ENCODE data around the gene SMYD3. TPM values are rescaled to one million over a fixed set of nuclear protein-coding genes. Genes with fewer than 3 reads are reported as not detected.
"Not testable (repeated sequence)": the region's sequence is repeated elsewhere in the genome, so short reads cannot be mapped to it uniquely, and the experiment has no call there.

SMYD3 gene
- polyA plus RNA-seq, 2 of the 4 experiments (the other 2 are of a cell fraction) = 18.2 to 35.2 TPM

- no peak for ATAC-seq
- POLR2A ChIA-PET = no interaction called here
- H3K4me2 ChIP-seq = no peak overlapping the region
Measured at GRCh38 chr1:245978915-245979314, 528.2 kb downstream of the SMYD3 start.

GRCh38 chr1:245972476-245972875, 534.6 kb downstream of the SMYD3 start:
- no peak for ATAC-seq
- FAIRE-seq = no peak
- ChIA-PET CTCF (no interaction called here), POLR2A (no interaction called here)
- no peak for TF ChIP-seq NFE2L2 (conservative IDR thresholded peaks at IDR 0.05; ENCODE audit: low read length)
- no peak for TF ChIP-seq ZC3H11A (IDR thresholded peaks at IDR 0.05)
- TF ChIP-seq ESRRA (IDR thresholded peaks at IDR 0.05; ENCODE audit: borderline replicate concordance, low read length) = no peak
- no peak for TF ChIP-seq ZFP36 (IDR thresholded peaks at IDR 0.05; ENCODE audit: borderline replicate concordance, partially characterized antibody)
- no peak for TF ChIP-seq FOXS1 (CRISPR knock-in tag; IDR thresholded peaks at IDR 0.05)
- TF ChIP-seq CEBPB (IDR thresholded peaks at IDR 0.05) = no peak
- no peak for TF ChIP-seq NPAS2 (CRISPR knock-in tag; IDR thresholded peaks at IDR 0.05; ENCODE audit: borderline replicate concordance)
- no peak for TF ChIP-seq RAD21 (conservative IDR thresholded peaks at IDR 0.05 in 1 of 2, IDR thresholded peaks at IDR 0.05 in 1 of 2)
- TF ChIP-seq GATA3 (IDR thresholded peaks at IDR 0.05; ENCODE audit: borderline replicate concordance) = no peak
- no peak for TF ChIP-seq HOXA7 (CRISPR knock-in tag; IDR thresholded peaks at IDR 0.05)
- TF ChIP-seq BHLHE40 (IDR thresholded peaks at IDR 0.05; ENCODE audit: low read depth, low read length) = no peak
- no peak for TF ChIP-seq REST (IDR thresholded peaks at IDR 0.05)
- TF ChIP-seq ZNF302 (CRISPR knock-in tag; IDR thresholded peaks at IDR 0.05) = no peak
- TF ChIP-seq RCOR1 (IDR thresholded peaks at IDR 0.05; ENCODE audit: low read depth, low read length) = no peak
- no peak overlapping the region for H3K4me3 ChIP-seq
- no peak for DNase-seq (ENCODE audit: low read depth in 1 of 2, low spot score in 1 of 2)
- no peak overlapping the region for H3K27ac ChIP-seq
- no peaks in the 10 kb centered on the region for H3K4me1 ChIP-seq
- no peaks in the 10 kb centered on the region for H3K9me3 ChIP-seq
- WGBS (ENCODE audit: missing lambda C conversion rate) = 88% methylated on average over 5 of the region's 5 CpGs
- no peak overlapping the region for H3K4me2 ChIP-seq

More at GRCh38 chr1:245978915-245979314, 528.2 kb downstream of the SMYD3 start:
- FAIRE-seq (no peak), DNase-seq (ENCODE audit: low read depth in 1 of 2, low spot score in 1 of 2) (no peak)
- H3K9me3 ChIP-seq = no peaks in the 10 kb centered on the region
- TF ChIP-seq JUN (IDR thresholded peaks at IDR 0.05) = no peak
- no peak for TF ChIP-seq JUNB (IDR thresholded peaks at IDR 0.05)
- no peak for TF ChIP-seq MAX (IDR thresholded peaks at IDR 0.05)
- no peak for TF ChIP-seq POLR2A (IDR thresholded peaks at IDR 0.05; ENCODE audit: low read length)
- CTCF ChIA-PET = interaction anchor here (1.0 kb wide), 1 partner anchor 7 kb away, joined by 3 read pairs; no protein-coding TSS in a partner anchor
- no peak overlapping the region for H3K27ac ChIP-seq
- H3K4me3 ChIP-seq = no peak overlapping the region
- H3K4me1 ChIP-seq = no peaks in the 10 kb centered on the region
- 83% methylated on average over 3 of the region's 3 CpGs for WGBS (ENCODE audit: missing lambda C conversion rate)

- 92% methylated on average over 2 of the region's 2 CpGs for WGBS (ENCODE audit: missing lambda C conversion rate)
- Histone ChIP-seq H3K9me3 (no peaks in the 10 kb centered on the region), H3K4me3 (no peak overlapping the region), H3K27ac (no peak overlapping the region), H3K4me1 (no peaks in the 10 kb centered on the region), H3K4me2 (no peak overlapping the region)
- ATAC-seq = no peak
- DNase-seq (ENCODE audit: low read depth in 1 of 2, low spot score in 1 of 2) = no peak
- FAIRE-seq = no peak
- ChIA-PET CTCF (interaction anchor here (1.0 kb wide), 1 partner anchor 8 kb away, joined by 3 read pairs; no protein-coding TSS in a partner anchor), POLR2A (no interaction called here)
- TF ChIP-seq MAX (IDR thresholded peaks at IDR 0.05) (no peak), BCL3 (IDR thresholded peaks at IDR 0.05) (no peak), JUNB (IDR thresholded peaks at IDR 0.05) (no peak), GATA3 (IDR thresholded peaks at IDR 0.05; ENCODE audit: borderline replicate concordance) (no peak), ZFP36 (IDR thresholded peaks at IDR 0.05; ENCODE audit: borderline replicate concordance, partially characterized antibody) (no peak), EHMT2 (IDR thresholded peaks at IDR 0.05; ENCODE audit: low read depth) (no peak), TP53 (CRISPR knock-in tag; IDR thresholded peaks at IDR 0.05) (no peak), HOXB13 (CRISPR knock-in tag; IDR thresholded peaks at IDR 0.05; ENCODE audit: low read depth) (no peak), RCOR1 (IDR thresholded peaks at IDR 0.05; ENCODE audit: low read depth, low read length) (no peak), ATOH8 (CRISPR knock-in tag; IDR thresholded peaks at IDR 0.05; ENCODE audit: low read depth) (no peak), RARB (CRISPR knock-in tag; IDR thresholded peaks at IDR 0.05) (no peak)
Measured at GRCh38 chr1:245971711-245972085, 535.4 kb downstream of the SMYD3 start.

GRCh38 chr1:245971076-245971710, 535.9 kb downstream of the SMYD3 start:
- H3K4me2 ChIP-seq; H3K4me3 ChIP-seq; H3K9me3 ChIP-seq; POLR2A ChIA-PET; H3K27ac ChIP-seq; FAIRE-seq; DNase-seq (ENCODE audit: low read depth in 1 of 2, low spot score in 1 of 2); ATAC-seq; H3K4me1 ChIP-seq: not testable (repeated sequence)
- CTCF ChIA-PET = interaction anchor here (1.0 kb wide), 1 partner anchor 8 kb away, joined by 3 read pairs; no protein-coding TSS in a partner anchor
- 79% methylated on average over 10 of the region's 10 CpGs for WGBS (ENCODE audit: missing lambda C conversion rate)
